ENCODE measurements around the gene KEL.
"Not testable (repeated sequence)": the region's sequence is repeated elsewhere in the genome, so short reads cannot be mapped to it uniquely, and the experiment has no call there.

Gene KEL

DNA sequence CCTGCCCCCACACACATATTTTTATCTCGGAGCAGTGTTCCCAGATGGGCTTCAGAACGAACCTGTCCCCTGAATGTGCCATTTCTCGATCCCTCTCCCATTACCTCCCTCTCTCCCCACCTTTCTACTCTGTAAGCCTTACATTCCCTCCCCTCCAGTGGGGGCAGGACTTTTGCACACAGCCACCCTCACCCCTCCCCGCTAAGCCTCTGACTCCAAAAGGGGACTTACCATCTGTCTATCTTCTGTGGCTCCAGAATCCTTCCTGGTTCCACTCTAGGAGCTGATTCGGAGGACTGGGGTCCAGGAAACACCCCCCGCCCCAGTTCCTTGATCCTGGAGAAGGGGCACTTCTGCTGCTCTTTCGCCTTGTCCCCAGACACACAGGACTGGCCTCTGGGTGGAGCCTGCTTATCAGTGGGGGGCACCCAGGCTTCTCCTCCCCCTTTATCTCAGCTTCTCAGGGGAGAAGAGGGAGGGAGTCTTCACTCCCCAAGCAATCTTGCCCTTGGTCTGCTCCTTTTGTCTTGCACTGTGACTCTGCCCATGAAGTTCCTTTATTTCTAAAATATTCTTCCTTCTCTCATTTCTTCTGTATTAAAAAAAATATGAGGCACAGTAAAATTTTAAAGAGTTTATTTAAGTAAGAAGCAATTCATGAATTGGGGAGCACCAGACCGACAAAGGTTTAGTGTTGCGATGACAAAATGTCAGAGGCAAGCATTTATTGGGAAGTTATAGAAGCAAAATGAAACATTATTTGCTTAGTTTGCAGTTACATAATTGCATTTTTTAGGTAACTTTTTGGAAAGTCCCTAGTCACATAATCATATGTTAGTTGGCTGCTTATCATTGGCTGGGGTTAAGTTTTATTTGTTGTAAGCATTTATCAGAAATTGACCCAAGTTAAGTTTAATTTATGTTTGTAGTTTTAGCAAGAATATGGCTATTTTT is at the start of gene KEL:
Gene KEL, minus strand, starts transcription at position 391 of the 954 bp plus-strand sequence. Its CDS starts 157 bp downstream, at position 234.
- no peak for DNase-seq (ENCODE audit: low spot score)

DNA sequence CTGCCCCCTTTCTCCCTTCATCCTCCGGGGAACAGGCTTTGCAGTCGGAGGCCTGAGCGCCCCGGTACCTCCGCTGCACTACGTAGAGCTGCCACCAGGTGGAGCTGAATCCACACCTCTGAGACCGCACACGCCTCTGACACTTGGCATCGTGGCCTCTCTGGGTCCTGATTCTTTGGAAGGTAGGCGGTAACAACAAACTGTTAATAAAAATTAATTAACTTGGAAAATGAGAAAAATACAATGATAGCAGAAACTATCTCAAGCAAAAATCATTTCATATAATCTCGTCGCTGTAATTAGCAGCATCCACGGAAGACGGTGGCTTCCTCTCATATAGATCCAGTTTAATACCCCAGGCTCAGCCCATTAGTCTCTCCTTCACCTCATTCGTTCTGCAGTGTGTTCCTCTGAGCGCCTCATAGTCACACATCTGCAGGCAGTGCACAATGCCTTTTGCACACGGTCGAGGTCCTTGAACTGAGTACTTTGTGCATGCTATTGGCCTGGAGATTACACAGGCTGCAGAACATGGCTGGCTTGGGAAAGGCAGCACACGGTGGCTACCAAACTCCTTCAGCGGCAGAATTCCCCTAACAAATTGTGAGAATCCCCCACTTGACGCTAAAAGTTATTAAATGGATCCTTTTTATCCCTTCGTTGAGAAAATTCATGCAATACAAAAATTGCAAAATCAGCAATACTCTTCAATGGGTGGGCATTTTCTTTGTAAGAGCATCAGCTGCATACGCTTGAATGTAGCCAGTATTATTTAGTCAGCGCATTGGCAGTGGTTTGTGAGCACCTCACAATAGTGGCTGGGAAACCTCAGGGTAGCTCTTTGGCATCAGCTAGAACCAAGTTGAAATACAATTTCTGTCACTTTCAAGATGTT is 46.1 kb upstream of the KEL start:
- DNase-seq (ENCODE audit: low spot score) = peak; percentile 84

- DNase-seq (ENCODE audit: low spot score) = no peak
Observed at GRCh38 chr7:143005632-143006260, 43.6 kb upstream of the KEL start.

- DNase-seq (ENCODE audit: low spot score) = peak; percentile 74
Observed at GRCh38 chr7:143003393-143004051, 41.4 kb upstream of the KEL start.

DNA sequence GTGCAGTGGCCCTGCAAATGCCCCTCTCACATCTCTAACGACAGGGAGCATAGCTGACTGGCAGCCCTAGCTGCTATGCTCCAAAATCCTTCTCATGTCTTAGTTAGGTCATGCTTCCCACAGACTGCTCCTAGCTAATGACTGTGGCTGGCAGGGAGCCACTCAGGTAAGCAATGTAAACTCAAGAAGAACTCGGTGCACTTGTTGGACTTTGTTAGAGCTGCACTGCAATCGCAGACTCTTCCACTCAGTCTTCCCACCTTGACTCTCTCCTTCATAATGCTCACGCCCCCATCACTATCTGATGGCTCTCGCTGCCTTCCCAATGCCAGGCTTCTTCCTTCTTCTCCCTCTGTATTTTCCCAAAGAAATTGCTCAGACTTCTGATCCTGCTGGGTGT is 40.7 kb upstream of the KEL start:
- no peak for DNase-seq (ENCODE audit: low spot score)

- DNase-seq (ENCODE audit: low spot score) = peak; percentile 6
Observed at GRCh38 chr7:143002106-143002505, 39.9 kb upstream of the KEL start.

- no peak for DNase-seq (ENCODE audit: low spot score)
Observed at GRCh38 chr7:143000648-143001047, 38.5 kb upstream of the KEL start.

- no peak for DNase-seq (ENCODE audit: low spot score)
Observed at GRCh38 chr7:142999793-143000192, 37.6 kb upstream of the KEL start.

DNA sequence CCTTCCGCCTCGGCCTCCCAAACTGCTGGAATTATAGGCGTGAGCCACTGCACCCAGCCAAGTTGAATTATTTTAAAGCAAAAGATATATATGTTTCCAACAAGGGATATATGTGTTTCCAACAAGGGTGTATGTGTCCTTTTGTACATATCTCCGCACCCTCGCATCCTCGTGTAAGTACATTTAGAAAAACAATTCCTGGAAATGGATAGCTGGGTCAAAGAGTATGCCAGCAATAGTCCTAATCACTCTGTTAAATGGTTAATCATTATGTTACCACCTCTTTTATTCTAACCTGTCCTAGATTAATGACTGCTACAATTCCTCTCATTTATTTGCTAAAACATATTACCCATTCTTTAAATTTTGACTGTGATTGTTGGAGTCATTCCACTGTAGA is 36.8 kb upstream of the KEL start:
- DNase-seq (ENCODE audit: low spot score) = no peak

DNA sequence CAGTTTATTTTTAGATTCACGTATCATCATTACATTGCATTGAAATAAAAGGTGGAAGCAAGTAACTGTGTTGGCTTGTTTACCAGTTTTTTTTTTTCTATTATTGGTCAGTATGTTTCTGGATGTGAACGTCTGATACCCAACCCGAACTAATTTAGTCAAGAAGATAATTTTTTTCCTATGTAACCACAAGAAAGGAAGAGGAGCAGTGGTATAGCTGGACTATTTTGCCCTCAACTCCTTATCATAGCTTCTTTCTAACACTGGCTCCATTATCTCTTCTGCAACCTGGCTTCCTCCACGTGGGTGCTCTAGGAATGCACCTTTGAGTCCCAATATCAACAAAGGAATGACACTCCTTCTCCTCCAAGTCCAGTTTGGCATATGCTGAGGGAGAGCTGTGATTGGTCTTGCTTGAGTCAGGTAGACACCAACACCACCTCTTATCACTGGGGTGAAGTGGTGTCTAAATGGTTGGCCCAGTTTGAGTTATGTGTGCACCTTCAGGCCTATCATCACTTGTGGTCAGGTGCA is 35.4 kb upstream of the KEL start:
- DNase-seq (ENCODE audit: low spot score) = no peak

GRCh38 chr7:142992427-142992826 is 30.3 kb upstream of the KEL start:
- no peak for DNase-seq (ENCODE audit: low spot score)

DNA sequence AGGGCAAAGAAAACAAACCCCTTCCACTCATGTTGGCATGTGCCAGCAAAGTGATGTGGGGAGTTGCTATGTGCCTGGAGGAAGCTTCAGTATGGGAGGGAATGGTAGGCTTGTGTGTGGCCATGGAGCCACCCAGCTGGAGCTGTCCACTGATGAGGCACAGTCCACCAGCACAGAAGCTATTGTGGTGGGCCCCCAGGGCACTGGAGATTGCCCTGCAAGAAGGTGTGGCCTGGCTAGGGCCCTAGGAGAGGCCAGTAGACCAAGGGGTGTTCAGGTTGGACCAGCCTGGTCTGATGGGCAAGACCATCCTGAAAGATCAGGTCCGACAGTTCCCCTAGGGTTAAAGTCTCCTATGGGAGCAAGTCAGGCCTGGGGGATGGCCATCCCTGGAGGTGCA is 22.1 kb upstream of the KEL start:
- no peak for DNase-seq (ENCODE audit: low spot score)

- DNase-seq (ENCODE audit: low spot score) = no peak
Observed at GRCh38 chr7:142983825-142984224, 21.7 kb upstream of the KEL start.

DNA sequence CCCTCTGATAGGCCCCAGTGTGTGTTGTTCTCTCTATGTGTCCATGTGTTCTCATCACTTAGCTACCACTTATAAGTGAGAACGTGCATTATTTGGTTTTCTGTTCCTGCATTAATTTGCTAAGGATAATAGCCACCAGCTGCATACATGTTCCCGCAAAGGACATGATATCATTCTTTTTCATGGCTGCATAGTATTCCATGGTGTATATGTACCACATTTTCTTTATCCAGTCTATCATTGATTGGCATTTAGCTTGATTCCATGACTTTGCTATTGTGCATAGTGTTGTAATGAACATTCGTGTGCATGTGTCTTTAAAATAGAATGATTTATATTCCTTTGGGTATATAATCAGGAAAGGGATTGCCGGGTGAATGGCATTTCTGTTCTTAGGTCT is 16.2 kb upstream of the KEL start:
- DNase-seq (ENCODE audit: low spot score) = not testable (repeated sequence)

- DNase-seq (ENCODE audit: low spot score) = no peak
Observed at GRCh38 chr7:142974626-142975025, 12.5 kb upstream of the KEL start.

GRCh38 chr7:142969183-142969582 is 7.0 kb upstream of the KEL start:
- no peak for DNase-seq (ENCODE audit: low spot score)

DNA sequence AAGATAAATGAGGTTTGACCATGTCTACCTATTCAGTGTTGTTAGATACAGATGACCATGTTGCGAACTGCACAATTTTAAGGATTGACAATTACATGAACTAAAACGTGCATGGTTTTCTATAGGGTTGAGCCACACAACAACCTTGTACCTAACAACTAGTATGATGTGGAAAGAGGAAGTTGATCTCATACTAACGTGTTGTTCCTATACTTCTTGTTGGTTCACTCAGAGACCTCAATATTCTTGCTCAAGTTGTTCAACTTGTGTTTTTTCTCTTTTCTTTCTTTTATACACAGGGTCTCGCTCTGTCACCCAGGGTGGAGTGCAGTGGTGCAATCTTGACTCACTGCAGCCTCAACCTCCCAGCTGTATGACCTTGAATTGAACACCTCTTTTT is 6.1 kb upstream of the KEL start:
- no peak for DNase-seq (ENCODE audit: low spot score)

- no peak for DNase-seq (ENCODE audit: low spot score)
Observed at GRCh38 chr7:142964502-142965246, 2.5 kb upstream of the KEL start.

DNA sequence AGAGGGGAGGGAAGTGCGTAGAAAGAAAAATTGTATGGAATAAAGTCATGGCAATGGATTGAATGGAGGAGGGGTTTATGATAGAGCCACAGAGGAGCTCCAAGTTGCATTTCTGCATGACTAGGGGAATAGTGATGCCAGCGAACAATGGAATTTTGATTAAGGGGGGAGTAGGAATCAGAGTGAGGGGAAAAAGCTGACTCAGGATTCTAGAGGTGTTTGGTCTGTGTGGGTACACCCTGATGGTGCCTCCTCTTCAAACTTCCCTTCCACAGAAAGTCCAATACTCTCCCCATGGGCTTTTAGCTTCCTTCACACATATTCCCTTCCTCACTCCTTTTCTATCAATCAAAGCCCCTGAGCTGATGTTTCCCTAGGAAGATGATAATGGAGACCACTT is 1.8 kb upstream of the KEL start:
- no peak for DNase-seq (ENCODE audit: low spot score)

DNA sequence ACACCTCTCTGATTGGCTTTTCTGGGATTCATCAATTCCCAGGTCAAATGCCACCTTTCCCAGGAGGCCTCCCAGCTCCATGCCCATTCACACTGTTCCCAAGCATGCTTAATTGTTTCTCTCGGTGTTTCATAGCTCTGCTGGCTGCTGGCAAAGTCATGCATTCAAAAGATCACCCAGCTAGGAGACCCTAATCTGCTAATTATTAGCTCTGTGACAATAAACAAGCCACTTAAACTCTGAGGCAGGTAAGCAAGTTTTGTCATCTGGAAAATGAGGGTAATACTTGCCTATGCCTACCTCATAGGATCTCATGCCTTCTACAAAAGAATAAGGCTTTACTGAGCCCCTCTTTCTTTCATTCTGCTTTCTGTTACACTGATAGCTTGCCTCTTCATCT is 828 bp upstream of the KEL start:
- DNase-seq (ENCODE audit: low spot score) = no peak

DNA sequence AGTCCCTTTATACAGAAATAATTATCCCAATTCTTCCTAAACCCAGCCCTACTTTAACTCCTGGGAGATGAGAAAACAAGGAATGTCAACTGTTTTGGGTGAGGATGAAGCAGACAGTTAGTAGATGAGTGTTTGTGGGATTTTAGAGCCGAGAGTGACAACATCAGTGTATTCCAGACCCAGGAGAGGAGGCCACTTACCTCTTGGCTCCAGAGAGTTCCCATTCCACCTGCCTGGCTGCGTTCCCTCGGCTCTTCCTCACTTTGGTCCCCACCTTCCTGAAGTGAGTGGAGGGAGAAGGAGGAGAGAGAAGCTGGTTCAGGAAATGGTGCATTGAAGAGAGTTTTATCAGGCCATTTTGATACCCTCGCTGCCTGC is 579 bp downstream of the KEL start:
- no peak for DNase-seq (ENCODE audit: low spot score)

Measured in CD4-positive, alpha-beta T cell treated with Interleukin-15 for 4 hours (primary cell).